ENCODE data around the gene SLC22A2. TPM values are rescaled to one million over a fixed set of nuclear protein-coding genes. Genes with fewer than 3 reads are reported as not detected.

SLC22A2 gene
- total and polyA plus RNA-seq, 9 of the 15 experiments (the other 6 are each of a cell fraction or from before 2014, with no cell fraction given): not detected

- FAIRE-seq (no peak), ATAC-seq (no peak), DNase-seq (ENCODE audit: extremely low read depth in 1 of 4, low spot score in 3 of 4) (no peak)
- TF ChIP-seq, protein P1, sequence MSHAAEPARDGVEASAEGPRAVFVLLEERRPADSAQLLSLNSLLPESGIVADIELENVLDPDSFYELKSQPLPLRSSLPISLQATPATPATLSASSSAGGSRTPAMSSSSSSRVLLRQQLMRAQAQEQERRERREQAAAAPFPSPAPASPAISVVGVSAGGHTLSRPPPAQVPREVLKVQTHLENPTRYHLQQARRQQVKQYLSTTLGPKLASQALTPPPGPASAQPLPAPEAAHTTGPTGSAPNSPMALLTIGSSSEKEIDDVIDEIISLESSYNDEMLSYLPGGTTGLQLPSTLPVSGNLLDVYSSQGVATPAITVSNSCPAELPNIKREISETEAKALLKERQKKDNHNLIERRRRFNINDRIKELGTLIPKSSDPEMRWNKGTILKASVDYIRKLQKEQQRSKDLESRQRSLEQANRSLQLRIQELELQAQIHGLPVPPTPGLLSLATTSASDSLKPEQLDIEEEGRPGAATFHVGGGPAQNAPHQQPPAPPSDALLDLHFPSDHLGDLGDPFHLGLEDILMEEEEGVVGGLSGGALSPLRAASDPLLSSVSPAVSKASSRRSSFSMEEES (CRISPR knock-in tag; IDR thresholded peaks at IDR 0.05): peak; percentile 62
- TF ChIP-seq HNRNPUL1 (IDR thresholded peaks at IDR 0.05; ENCODE audit: low read length): no peak
- H3K9me1 ChIP-seq (ENCODE audit: control insufficient read depth, insufficient read depth, low read length): no peaks in the 10 kb centered on the region
- intact Hi-C loops (cut with micrococcal nuclease): loop anchor here (5.0 to 10.0 kb wide), 3 partner anchors 132 to 404 kb away; no protein-coding TSS in a partner anchor
- ChIA-PET POLR2A (no interaction called here), CTCF (ENCODE audit: low intra/inter-chr PET ratio) (no interaction called here)
- in situ Hi-C loops (cut with MboI): no loop called here
- H3K9me3 ChIP-seq (replicated peaks; ENCODE audit: control insufficient read depth, insufficient read depth, low read depth, low read length): no peaks in the 10 kb centered on the region
- 0% methylated on average over 4 of the region's 4 CpGs for WGBS (ENCODE audit: insufficient coverage, low coverage, missing lambda C conversion rate)
- H3K27me3 ChIP-seq (ENCODE audit: control insufficient read depth in 2 of 2, insufficient read depth in 2 of 2, low read length in 2 of 2): peaks cover 4 to 24% of the 10 kb centered on the region in 2 experiments; a peak in 4 of 5 replicates
- H2AFZ ChIP-seq (ENCODE audit: low read depth, low read length): no peak overlapping the region
- no TSS peak for BruUV-seq (replicated peaks)
- H3K9ac ChIP-seq (ENCODE audit: insufficient read depth in 1 of 2, low read depth in 2 of 2, low read length in 2 of 2): no peak overlapping the region
- no peak overlapping the region for H3K27ac ChIP-seq (ENCODE audit: extremely low read depth, low read depth, low read length)
- H4K20me1 ChIP-seq (replicated peaks; ENCODE audit: control insufficient read depth, insufficient read depth, low read length): no peaks in the 10 kb centered on the region
- H3K4me3 ChIP-seq: no peak overlapping the region
- H3K79me2 ChIP-seq (ENCODE audit: control insufficient read depth, insufficient read depth, low read length): no peaks in the 10 kb centered on the region
- no peaks in the 10 kb centered on the region for H3K36me3 ChIP-seq (ENCODE audit: control insufficient read depth, insufficient read depth, low read length)
- no peak overlapping the region for H3K4me2 ChIP-seq (ENCODE audit: insufficient read depth, low read length)
- H3K4me1 ChIP-seq (replicated peaks in 1 of 2; ENCODE audit: control insufficient read depth in 2 of 2, insufficient read depth in 2 of 2, low read length in 2 of 2): no peaks in the 10 kb centered on the region
Measured at GRCh38 chr6:160269023-160269521, 10.5 kb upstream of the SLC22A2 start.

DNA sequence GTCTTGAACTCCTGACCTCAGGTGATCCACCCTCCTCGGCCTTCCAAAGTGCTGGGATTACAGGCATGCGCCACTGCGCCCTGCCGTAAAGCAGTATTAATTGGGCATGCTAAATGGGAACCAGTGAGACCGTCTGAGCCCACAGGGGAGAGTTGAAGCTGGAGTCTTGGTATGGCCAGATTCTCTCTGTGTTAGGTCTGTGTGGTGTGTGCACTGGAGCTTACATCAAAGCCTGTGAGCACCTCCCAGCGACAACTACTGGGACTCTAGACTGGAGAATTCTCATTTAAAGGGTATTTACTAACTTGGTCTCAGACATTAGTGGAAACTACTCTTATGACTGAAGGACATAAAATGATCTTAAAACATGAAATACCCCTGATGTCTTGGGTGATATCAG is 8.5 kb upstream of the SLC22A2 start:
- ChIA-PET POLR2A (interaction anchor here (0.5 kb wide), 1 partner anchor 365 kb away, joined by 3 read pairs; no protein-coding TSS in a partner anchor), CTCF (ENCODE audit: low intra/inter-chr PET ratio) (no interaction called here)
- Histone ChIP-seq H3K36me3 (ENCODE audit: control insufficient read depth, insufficient read depth, low read length) (no peaks in the 10 kb centered on the region), H3K27me3 (ENCODE audit: control insufficient read depth in 2 of 2, insufficient read depth in 2 of 2, low read length in 2 of 2) (peaks cover 4 to 21% of the 10 kb centered on the region in 2 experiments; a peak in 4 of 5 replicates), H3K4me1 (replicated peaks in 1 of 2; ENCODE audit: control insufficient read depth in 2 of 2, insufficient read depth in 2 of 2, low read length in 2 of 2) (no peaks in the 10 kb centered on the region; a peak in 1 of 5 replicates), H3K9me3 (replicated peaks; ENCODE audit: control insufficient read depth, insufficient read depth, low read depth, low read length) (no peaks in the 10 kb centered on the region), H3K9me1 (ENCODE audit: control insufficient read depth, insufficient read depth, low read length) (no peaks in the 10 kb centered on the region), H2AFZ (ENCODE audit: low read depth, low read length) (no peak overlapping the region), H4K20me1 (replicated peaks; ENCODE audit: control insufficient read depth, insufficient read depth, low read length) (no peaks in the 10 kb centered on the region), H3K4me3 (no peak overlapping the region), H3K9ac (ENCODE audit: insufficient read depth in 1 of 2, low read depth in 2 of 2, low read length in 2 of 2) (no peak overlapping the region), H3K27ac (ENCODE audit: extremely low read depth, low read depth, low read length) (no peak overlapping the region), H3K79me2 (ENCODE audit: control insufficient read depth, insufficient read depth, low read length) (no peaks in the 10 kb centered on the region), H3K4me2 (ENCODE audit: insufficient read depth, low read length) (no peak overlapping the region)
- DNase-seq (ENCODE audit: extremely low read depth in 1 of 4, low spot score in 3 of 4) (peak in 1 of 4 experiments; percentile 14), FAIRE-seq (no peak), ATAC-seq (peak; percentile 65)
- no TSS peak for BruUV-seq (replicated peaks)
- in situ Hi-C loops (cut with MboI): no loop called here
- 1% methylated on average over 6 of the region's 6 CpGs for WGBS (ENCODE audit: insufficient coverage, low coverage, missing lambda C conversion rate)
- intact Hi-C loops (cut with micrococcal nuclease): loop anchor here (5.0 to 10.0 kb wide), 3 partner anchors 130 to 402 kb away; no protein-coding TSS in a partner anchor
- TF ChIP-seq MTA2 (IDR thresholded peaks at IDR 0.05; ENCODE audit: low read depth) (no peak), SAFB (IDR thresholded peaks at IDR 0.05; ENCODE audit: borderline replicate concordance, low read depth, low read length) (no peak), DEAF1 (CRISPR knock-in tag; IDR thresholded peaks at IDR 0.05) (0 out of 2 replicates have a peak, but pooled peaks have one; percentile 19), RAD21 (CRISPR knock-in tag; conservative IDR thresholded peaks at IDR 0.05 in 1 of 2, IDR thresholded peaks at IDR 0.05 in 1 of 2) (peak; percentile 38 to 56)

Data from K562 (cell line).